HG02678 (cell line): Measurements from ENCODE around the gene ZBED1.
"Not testable (repeated sequence)": the region's sequence is repeated elsewhere in the genome, so short reads cannot be mapped to it uniquely, and the experiment has no call there.

Source experiments
- ATAC-seq: cut with Tn5 transposase; IDR thresholded peaks from one replicate; pipeline ENCODE4 v1.9.1; 2021; ENCODE audit warnings: mild to moderate bottlenecking, moderate library complexity; ENCODE audit not compliant: unreplicated experiment

ZBED1 gene

GRCh38 chrX:2457289-2458133, 43.3 kb downstream of the ZBED1 start:
- no peak for ATAC-seq

GRCh38 chrX:2456091-2456490, 44.7 kb downstream of the ZBED1 start:
- not testable (repeated sequence) for ATAC-seq

GRCh38 chrX:2454620-2455019, 46.2 kb downstream of the ZBED1 start:
- ATAC-seq = not testable (repeated sequence)

GRCh38 chrX:2452799-2453198, 48.0 kb downstream of the ZBED1 start:
- ATAC-seq = no peak

GRCh38 chrX:2452317-2452784, 48.4 kb downstream of the ZBED1 start:
- no peak for ATAC-seq

- ATAC-seq = no peak
These were observed 49.1 kb downstream of the ZBED1 start for GRCh38 chrX:2451501-2452316.

- ATAC-seq = no peak
These were observed 50.1 kb downstream of the ZBED1 start for GRCh38 chrX:2450681-2451080.

GRCh38 chrX:2449135-2449886, 51.5 kb downstream of the ZBED1 start:
- no peak for ATAC-seq

GRCh38 chrX:2447484-2447883, 53.3 kb downstream of the ZBED1 start:
- ATAC-seq = no peak

- no peak for ATAC-seq
These were observed 54.0 kb downstream of the ZBED1 start for GRCh38 chrX:2446815-2447214.

GRCh38 chrX:2445662-2446623, 54.8 kb downstream of the ZBED1 start:
- no peak for ATAC-seq

- ATAC-seq = no peak
These were observed 58.1 kb downstream of the ZBED1 start for GRCh38 chrX:2442694-2443093.

- ATAC-seq = no peak
These were observed 59.3 kb downstream of the ZBED1 start for GRCh38 chrX:2441466-2441865.

- ATAC-seq = no peak
These were observed 61.2 kb downstream of the ZBED1 start for GRCh38 chrX:2439613-2440012.
